Activated naive CD4-positive, alpha-beta T cell treated with Interleukin-2 at 50 U/mL for 16 hours (primary cell): ENCODE data around the gene SLC39A11.

ENCODE experiments used
- DNase-seq: peaks from one replicate; pipeline ENCODE4 v3.0.0-alpha.2; 2020

The SLC39A11 gene

GRCh38 chr17:73039282-73039681, 53.2 kb downstream of the SLC39A11 start:
- no peak for DNase-seq

- no peak for DNase-seq
Observed at GRCh38 chr17:73031472-73031871, 61.0 kb downstream of the SLC39A11 start.

GRCh38 chr17:73030995-73031394, 61.5 kb downstream of the SLC39A11 start:
- no peak for DNase-seq

GRCh38 chr17:73030501-73030921, 62.0 kb downstream of the SLC39A11 start:
- no peak for DNase-seq

- no peak for DNase-seq
Observed at GRCh38 chr17:73029991-73030390, 62.5 kb downstream of the SLC39A11 start.

GRCh38 chr17:73029021-73029420, 63.5 kb downstream of the SLC39A11 start:
- no peak for DNase-seq

- no peak for DNase-seq
Observed at GRCh38 chr17:73028299-73028755, 64.2 kb downstream of the SLC39A11 start.

- DNase-seq: no peak
Observed at GRCh38 chr17:73027130-73027741, 65.3 kb downstream of the SLC39A11 start.

GRCh38 chr17:73025041-73025560, 67.4 kb downstream of the SLC39A11 start:
- no peak for DNase-seq

GRCh38 chr17:73023759-73024158, 68.7 kb downstream of the SLC39A11 start:
- DNase-seq: no peak

- DNase-seq: no peak
Observed at GRCh38 chr17:73022694-73023093, 69.8 kb downstream of the SLC39A11 start.

GRCh38 chr17:73021771-73022170, 70.7 kb downstream of the SLC39A11 start:
- DNase-seq: no peak

- no peak for DNase-seq
Observed at GRCh38 chr17:73020110-73020509, 72.4 kb downstream of the SLC39A11 start.

- DNase-seq: no peak
Observed at GRCh38 chr17:73018599-73018998, 73.9 kb downstream of the SLC39A11 start.

- DNase-seq: no peak
Observed at GRCh38 chr17:73017658-73018057, 74.8 kb downstream of the SLC39A11 start.

GRCh38 chr17:73015722-73016276, 76.7 kb downstream of the SLC39A11 start:
- DNase-seq: no peak

GRCh38 chr17:73013816-73014663, 78.4 kb downstream of the SLC39A11 start:
- no peak for DNase-seq

GRCh38 chr17:73013301-73013700, 79.2 kb downstream of the SLC39A11 start:
- no peak for DNase-seq

- no peak for DNase-seq
Observed at GRCh38 chr17:73011016-73011486, 81.4 kb downstream of the SLC39A11 start.

GRCh38 chr17:73010414-73010813, 82.1 kb downstream of the SLC39A11 start:
- no peak for DNase-seq

- DNase-seq: no peak
Observed at GRCh38 chr17:73007407-73007806, 85.1 kb downstream of the SLC39A11 start.

- DNase-seq: no peak
Observed at GRCh38 chr17:73005360-73005759, 87.1 kb downstream of the SLC39A11 start.

GRCh38 chr17:73003487-73003886, 89.0 kb downstream of the SLC39A11 start:
- no peak for DNase-seq

- DNase-seq: no peak
Observed at GRCh38 chr17:73000832-73001231, 91.7 kb downstream of the SLC39A11 start.
